Measurements from ENCODE around the gene SLC25A23.
"Not testable (repeated sequence)": the region's sequence is repeated elsewhere in the genome, so short reads cannot be mapped to it uniquely, and the experiment has no call there.

SLC25A23 gene

GRCh38 chr19:6459262-6460098, at the start of gene SLC25A23:
Gene SLC25A23 (minus strand): TSS chr19:6459792. CDS start chr19:6459628, 164 bp downstream.
- peak; percentile 80 for DNase-seq

- not testable (repeated sequence) for DNase-seq
Measured at GRCh38 chr19:6508028-6508771, 48.6 kb upstream of the SLC25A23 start.

DNA sequence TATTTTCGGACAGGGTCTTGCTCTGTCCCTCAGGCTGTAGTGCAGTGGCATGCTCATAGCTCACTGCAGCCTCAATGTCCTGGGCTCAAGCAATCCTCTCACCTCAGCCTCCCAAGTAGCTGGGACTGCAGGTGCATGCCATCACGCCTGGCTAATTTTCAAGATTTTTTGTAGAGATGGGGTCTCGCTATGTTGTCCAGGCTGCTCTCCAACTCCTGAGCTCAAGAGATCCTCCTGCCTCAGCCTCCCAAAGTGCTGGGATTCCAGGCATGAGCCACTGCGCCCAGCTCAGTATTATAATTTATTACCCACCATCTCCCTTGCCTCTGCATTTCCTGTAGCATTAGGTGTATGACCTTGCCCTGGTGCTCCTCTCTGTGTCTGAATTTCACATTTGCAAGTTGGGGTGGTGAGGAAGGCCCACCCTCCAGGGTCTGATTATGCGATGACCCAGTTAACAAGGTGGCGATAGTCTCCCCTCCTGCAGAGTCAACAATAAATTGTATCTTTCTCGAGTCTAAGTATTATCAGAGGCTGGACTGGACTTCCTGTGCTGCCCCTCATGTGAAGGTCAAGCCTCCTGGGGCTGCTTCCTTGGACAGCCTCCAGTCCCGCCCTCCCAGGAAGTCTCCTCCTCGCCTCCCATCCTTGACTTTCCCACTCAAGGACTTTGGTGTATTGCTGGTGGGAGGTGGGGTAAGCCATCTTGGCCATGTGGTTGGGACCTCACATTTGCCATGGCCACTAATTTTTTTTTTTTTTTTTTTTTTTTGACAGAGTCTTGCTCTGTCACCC, 44.0 kb upstream of the SLC25A23 start:
- no peak for DNase-seq

DNA sequence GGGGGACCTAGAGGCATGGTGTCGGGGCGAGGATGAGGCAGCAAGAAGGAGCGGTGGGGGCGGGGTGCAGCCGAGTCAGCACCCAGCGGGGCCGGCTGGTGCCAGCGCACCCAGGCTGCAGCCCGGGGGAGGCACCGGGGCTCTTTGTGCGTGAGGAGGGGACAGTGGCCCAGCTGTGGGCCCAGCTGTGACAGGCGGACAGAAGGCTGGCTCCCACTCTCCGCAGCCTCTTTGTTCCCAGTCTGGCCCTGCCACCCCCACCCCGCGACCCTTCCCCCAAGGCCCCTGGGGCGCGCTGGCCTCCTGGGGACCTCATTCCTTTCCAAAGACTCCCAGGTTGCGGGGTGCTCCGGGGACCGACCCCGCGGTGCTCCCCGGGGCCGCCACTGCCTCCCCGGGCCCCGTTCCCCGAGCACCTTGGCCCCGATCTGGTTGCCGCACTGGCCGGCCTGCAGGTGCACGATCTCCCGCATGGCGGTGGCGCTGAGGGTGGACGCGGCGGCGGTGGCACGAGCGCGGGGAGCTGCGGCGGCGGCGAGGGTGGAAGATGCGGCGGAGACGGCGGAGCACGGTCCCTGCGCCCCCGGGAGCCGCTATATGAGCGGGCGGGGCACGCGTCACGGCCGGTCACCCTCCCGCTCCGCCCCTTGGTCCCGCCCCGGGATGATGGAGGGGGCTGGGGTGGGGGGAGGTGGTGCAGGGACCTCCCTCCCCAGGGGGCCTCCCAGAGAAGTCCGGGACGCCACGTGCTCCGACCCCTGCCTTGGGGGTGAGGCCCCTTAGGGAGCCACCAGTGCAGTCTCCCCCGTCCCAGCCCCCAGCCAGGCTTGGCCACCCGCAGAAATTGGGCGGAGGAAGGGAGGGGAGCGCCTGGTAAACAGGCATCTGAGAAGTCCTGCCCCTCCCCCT, 42.4 kb upstream of the SLC25A23 start, which contains the start of gene TUBB4A:
Gene TUBB4A (minus strand): TSS at position 570 of the 909 bp plus-strand sequence. CDS start 97 bp downstream, at position 473.
- peak; percentile 57 for DNase-seq

- no peak for DNase-seq
Measured at GRCh38 chr19:6500837-6501739, 41.5 kb upstream of the SLC25A23 start.

DNA sequence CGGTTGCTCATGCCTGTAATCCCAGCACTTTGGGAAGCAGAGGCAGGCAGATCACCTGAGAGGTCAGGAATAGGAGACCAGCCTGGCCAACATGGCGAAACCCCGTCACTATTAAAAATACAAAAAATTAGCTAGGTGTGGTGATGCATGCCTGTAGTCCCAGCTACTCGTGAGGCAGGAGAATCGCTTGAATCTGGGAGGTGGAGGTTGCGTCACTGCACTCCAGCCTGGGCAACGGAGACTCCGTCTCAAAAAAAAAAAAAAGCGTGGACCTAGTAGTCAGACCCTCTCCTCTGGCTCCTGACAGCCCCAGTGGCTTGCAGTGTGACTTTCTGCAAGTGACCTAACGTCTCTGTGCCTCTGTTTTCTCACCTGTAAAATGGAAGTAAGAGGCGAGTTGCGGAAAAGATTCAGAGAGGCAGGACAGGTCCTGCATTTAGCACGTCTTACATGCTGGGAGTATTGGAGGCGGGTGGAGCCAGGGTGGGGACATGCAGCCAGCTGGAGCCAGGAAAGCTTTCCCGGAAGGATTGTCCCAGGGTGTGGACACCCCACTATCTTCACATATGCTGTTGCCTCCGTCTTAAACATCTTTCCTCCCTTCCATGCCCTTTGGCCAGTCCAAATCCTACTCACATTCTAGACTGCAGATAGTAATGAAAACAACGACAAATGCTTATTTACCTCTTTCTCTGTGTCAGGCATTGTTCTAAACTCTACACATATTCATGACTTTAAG, 39.6 kb upstream of the SLC25A23 start:
- DNase-seq, result no peak

- DNase-seq, result no peak
Measured at GRCh38 chr19:6498294-6499036, 38.9 kb upstream of the SLC25A23 start.

GRCh38 chr19:6495947-6496346, 36.4 kb upstream of the SLC25A23 start:
- DNase-seq, result no peak

DNA sequence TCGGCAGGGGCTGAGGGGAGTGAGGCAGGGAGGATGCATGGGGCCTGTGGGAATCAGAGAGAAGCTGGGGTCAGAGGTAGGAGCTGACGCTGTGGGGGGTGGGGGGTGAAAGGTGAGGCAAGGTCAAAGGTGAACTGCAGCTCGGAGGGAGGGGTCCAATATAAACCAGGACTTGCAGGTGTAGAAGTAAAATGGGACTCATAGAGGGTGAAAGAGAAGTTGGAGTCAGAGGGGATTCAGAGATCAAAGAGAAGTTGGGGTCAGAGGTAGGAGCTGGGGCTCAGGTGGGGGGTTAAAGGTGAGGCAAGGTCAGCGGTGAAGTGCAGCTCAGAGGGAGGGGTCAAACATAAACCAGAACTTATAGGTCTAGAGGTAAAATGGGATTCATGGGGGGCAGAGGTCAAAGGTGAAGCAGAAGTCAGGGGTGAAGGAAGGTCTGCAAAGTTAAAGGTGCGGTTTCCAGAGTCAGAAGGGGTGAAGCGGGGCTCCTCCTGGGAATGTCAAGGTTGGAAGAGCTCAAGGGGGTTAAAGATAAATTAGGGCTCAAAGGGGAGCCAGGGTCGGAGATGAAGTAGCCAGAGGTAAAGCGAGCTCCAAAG, 34.9 kb upstream of the SLC25A23 start:
- DNase-seq, result no peak

- no peak for DNase-seq
Measured at GRCh38 chr19:6491802-6492592, 32.4 kb upstream of the SLC25A23 start.

- no peak for DNase-seq
Measured at GRCh38 chr19:6490134-6490533, 30.5 kb upstream of the SLC25A23 start.

GRCh38 chr19:6489278-6490061, 29.9 kb upstream of the SLC25A23 start:
- DNase-seq, result no peak

GRCh38 chr19:6484831-6485230, 25.2 kb upstream of the SLC25A23 start:
- no peak for DNase-seq

- no peak for DNase-seq
Measured at GRCh38 chr19:6484230-6484629, 24.6 kb upstream of the SLC25A23 start.

- DNase-seq, result no peak
Measured at GRCh38 chr19:6483235-6483634, 23.6 kb upstream of the SLC25A23 start.

- peak; percentile 27 for DNase-seq
Measured at GRCh38 chr19:6482343-6482686, 22.7 kb upstream of the SLC25A23 start.
